ENCODE results near the gene C16orf74. TPM values are rescaled to one million over a fixed set of nuclear protein-coding genes. Genes with fewer than 3 reads are reported as not detected.

C16orf74 gene
- total RNA-seq, 1 experiment from 2014 or later = 7.7 TPM

DNA sequence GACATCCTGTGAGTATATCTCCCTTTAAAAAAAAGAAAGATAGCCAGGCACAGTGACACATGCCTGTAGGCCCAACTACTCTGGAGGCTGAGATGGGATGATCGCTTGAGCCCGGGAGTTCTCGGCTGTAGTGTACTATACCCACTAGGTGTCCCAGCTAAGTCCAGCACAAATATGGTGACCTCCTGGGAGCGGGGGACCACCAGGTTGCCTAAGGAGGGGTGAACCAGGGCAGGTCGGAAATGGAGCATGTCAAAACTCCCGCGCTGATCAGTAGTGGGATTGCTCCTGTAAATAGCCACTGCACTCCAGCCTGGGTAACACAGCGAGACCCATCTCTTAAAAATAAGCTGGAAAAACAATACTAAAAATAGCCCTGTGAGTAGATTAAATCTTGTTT, 91.6 kb downstream of the C16orf74 start:
- no peak overlapping the region for H3K27ac ChIP-seq
- peaks cover 94% of the 10 kb centered on the region for H3K36me3 ChIP-seq
- no peak for DNase-seq (ENCODE audit: low read depth in 1 of 2, low spot score in 2 of 2)
- no peak overlapping the region for H3K4me3 ChIP-seq
- H3K4me1 ChIP-seq (replicated peaks) = no peaks in the 10 kb centered on the region
- H3K27me3 ChIP-seq (replicated peaks) = no peaks in the 10 kb centered on the region
- H3K9me3 ChIP-seq (replicated peaks) = no peaks in the 10 kb centered on the region

- peaks cover 94% of the 10 kb centered on the region for H3K36me3 ChIP-seq
- no peaks in the 10 kb centered on the region for H3K4me1 ChIP-seq (replicated peaks)
- no peak overlapping the region for H3K27ac ChIP-seq
- H3K27me3 ChIP-seq (replicated peaks) = no peaks in the 10 kb centered on the region
- no peak overlapping the region for H3K4me3 ChIP-seq
- no peak for DNase-seq (ENCODE audit: low read depth in 1 of 2, low spot score in 2 of 2)
- no peaks in the 10 kb centered on the region for H3K9me3 ChIP-seq (replicated peaks)
These were observed 92.2 kb downstream of the C16orf74 start for GRCh38 chr16:85658504-85659326.

DNA sequence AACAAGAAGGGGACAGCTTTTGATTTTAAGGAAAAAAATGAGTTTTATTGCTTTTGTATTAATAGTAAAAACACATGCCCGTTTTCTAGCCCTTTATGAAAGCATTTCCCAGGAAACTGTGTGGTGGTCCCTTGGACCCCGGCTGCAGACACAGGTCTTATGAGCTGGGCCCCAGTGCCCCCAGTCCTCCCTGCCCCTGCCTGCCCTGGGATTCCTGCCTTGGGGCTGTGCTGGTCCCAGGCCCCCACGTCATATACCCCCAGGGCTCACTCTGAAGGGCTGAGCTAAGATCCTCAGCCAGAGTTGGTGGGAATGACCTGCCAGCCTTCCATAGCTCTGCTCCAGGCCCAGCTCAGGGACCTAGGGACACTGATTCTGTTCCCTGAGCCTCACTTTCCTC, 92.9 kb downstream of the C16orf74 start:
- H3K4me1 ChIP-seq (replicated peaks) = no peaks in the 10 kb centered on the region
- no peaks in the 10 kb centered on the region for H3K27me3 ChIP-seq (replicated peaks)
- DNase-seq (ENCODE audit: low read depth in 1 of 2, low spot score in 2 of 2) = no peak
- H3K9me3 ChIP-seq (replicated peaks) = no peaks in the 10 kb centered on the region
- H3K4me3 ChIP-seq = no peak overlapping the region
- no peak overlapping the region for H3K27ac ChIP-seq
- peaks cover 91% of the 10 kb centered on the region for H3K36me3 ChIP-seq

Other genes starting within 250 kb of the C16orf74 start
- 11.9 and 42.7 TPM in 2 replicates for gene GSE1, start 137.8 kb downstream of the C16orf74 start, total RNA-seq (2014; rRNA removed; shearing (Covaris generic))
- 39.8 and 51.4 TPM in 2 replicates for gene GINS2, start 62.1 kb downstream of the C16orf74 start, total RNA-seq (2014; rRNA removed; shearing (Covaris generic))
- 53.9 and 70.0 TPM in 2 replicates for gene EMC8, start 48.4 kb upstream of the C16orf74 start, total RNA-seq (2014; rRNA removed; shearing (Covaris generic))
- 631 and 775 TPM in 2 replicates for gene COX4I1, start 48.6 kb upstream of the C16orf74 start, total RNA-seq (2014; rRNA removed; shearing (Covaris generic))
- gene IRF8, start 148.1 kb upstream of the C16orf74 start, total RNA-seq (2014; rRNA removed; shearing (Covaris generic)) = 0.56 and 1.1 TPM in 2 replicates

Data from SJSA1 (cell line).